RPMI7951 (cell line): ENCODE results near the gene TP53AIP1. TPM values are rescaled to one million over a fixed set of nuclear protein-coding genes. Genes with fewer than 3 reads are reported as not detected.
A peak's percentile ranks its signal among the peaks of the same experiment; 100 is the strongest.

ENCODE experiments used
- DNase-seq: peaks from one replicate; pipeline ENCODE4 v3.0.0-alpha.2; 2012; ENCODE audit warnings: low read depth
- total RNA-seq: library from RNA; depleted of rRNA; stranded (reverse); fragments of >200 nt; shearing (Covaris generic); gene quantifications from 2 replicates; pipeline ENCODE4 v1.2.3, GENCODE V29; 2014

TP53AIP1 gene
- total RNA-seq, 1 experiment from 2014 or later = not detected

- DNase-seq = no peak
These were observed 831 bp upstream of the TP53AIP1 start for GRCh38 chr11:128943428-128943976.

- DNase-seq = no peak
These were observed 429 bp downstream of the TP53AIP1 start for GRCh38 chr11:128942272-128942612.

GRCh38 chr11:128941573-128942271, 949 bp downstream of the TP53AIP1 start:
- DNase-seq = no peak

DNA sequence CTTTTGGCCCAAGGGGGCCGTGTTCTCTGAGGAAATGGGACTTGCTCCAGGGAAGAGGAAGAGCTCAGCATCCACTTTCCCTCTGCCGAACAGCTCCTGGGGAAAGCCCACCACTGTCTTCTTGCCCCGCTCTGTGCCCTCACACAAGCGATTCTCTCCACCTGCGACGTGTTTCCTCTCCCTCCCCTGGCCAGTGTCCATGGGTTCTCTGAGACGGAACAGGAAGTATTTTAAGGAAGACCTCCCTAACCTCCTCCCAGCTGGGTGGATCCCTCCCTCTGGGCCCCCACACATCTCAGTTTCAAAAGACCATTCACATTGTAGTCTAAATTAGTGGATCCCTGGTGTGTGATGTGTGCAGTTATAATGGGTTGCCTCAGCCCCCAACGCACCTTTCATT, 1.6 kb downstream of the TP53AIP1 start:
- no peak for DNase-seq

- DNase-seq = no peak
These were observed 2.1 kb downstream of the TP53AIP1 start for GRCh38 chr11:128940603-128941002.

GRCh38 chr11:128940156-128940555, 2.5 kb downstream of the TP53AIP1 start:
- DNase-seq = no peak

GRCh38 chr11:128939591-128939990, 3.1 kb downstream of the TP53AIP1 start:
- peak; percentile 41 for DNase-seq

GRCh38 chr11:128938156-128938885, 4.3 kb downstream of the TP53AIP1 start:
- no peak for DNase-seq

GRCh38 chr11:128937480-128937879, 5.2 kb downstream of the TP53AIP1 start:
- no peak for DNase-seq

GRCh38 chr11:128936606-128937251, 5.9 kb downstream of the TP53AIP1 start:
- DNase-seq = no peak

- no peak for DNase-seq
These were observed 7.7 kb downstream of the TP53AIP1 start for GRCh38 chr11:128934926-128935325.

- no peak for DNase-seq
These were observed 8.3 kb downstream of the TP53AIP1 start for GRCh38 chr11:128934351-128934750.

GRCh38 chr11:128933481-128934178, 9.0 kb downstream of the TP53AIP1 start:
- DNase-seq = peak; percentile 89

DNA sequence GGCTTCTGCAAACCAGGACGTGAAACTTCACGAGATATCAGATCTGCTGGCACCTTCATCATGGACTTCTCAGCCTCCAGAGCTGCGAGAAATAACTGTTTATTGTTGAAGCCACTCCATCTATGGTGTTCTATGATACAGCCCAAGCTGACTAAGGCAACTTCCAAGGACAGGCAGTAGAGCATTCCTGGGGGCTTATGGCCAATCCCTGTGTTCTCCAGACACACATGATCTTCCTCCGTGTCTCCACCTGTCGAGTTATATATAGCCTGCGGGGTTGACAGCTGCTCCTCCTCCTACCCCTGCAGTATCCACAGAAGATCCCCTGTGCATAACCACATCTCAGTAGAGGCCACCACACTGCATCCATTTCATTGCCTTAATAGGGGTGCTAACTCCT, 11.0 kb downstream of the TP53AIP1 start:
- DNase-seq = peak; percentile 39

DNA sequence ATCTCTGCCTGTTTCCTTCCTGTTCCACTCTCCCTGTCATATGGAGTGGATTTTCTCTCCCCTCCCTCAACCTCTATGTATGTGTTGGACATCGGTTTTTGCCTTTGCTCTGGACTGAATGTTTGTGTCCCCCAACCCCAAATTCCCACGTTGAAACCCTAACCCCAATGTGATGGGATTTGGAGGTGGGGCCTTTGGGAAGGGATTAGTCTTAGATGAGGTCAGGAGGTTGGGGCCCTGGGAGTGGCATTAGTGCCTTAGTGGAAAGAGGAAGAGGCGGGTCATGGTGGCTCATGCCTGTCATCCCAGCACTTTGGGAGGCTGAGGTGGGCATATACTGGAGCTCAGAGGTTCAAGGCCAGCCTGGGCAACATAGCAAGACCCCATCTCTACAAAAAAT, 11.6 kb downstream of the TP53AIP1 start:
- DNase-seq = no peak

- DNase-seq = peak; percentile 88
These were observed 12.7 kb downstream of the TP53AIP1 start for GRCh38 chr11:128929991-128930390.

GRCh38 chr11:128929468-128929867, 13.2 kb downstream of the TP53AIP1 start:
- DNase-seq = peak; percentile 20

DNA sequence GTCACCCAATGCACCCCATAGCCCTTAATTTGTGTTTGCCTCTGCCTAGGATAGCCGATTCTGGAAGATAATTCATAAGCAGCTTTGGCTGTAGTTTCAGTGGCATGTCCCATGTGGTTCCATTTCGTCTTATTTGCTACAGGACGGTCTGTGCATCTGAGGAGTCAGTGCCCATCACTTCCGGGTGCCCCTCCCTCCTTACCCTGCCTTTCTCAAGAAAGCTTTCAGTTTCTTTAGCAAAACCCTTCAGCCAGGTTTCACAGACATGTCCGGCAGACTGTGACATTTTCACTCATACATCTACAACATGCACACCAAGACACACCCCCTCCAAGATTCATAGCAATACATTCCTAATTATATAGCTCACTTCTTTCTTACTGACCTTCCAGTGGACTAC, 14.3 kb downstream of the TP53AIP1 start:
- DNase-seq = peak; percentile 37

GRCh38 chr11:128927683-128928336, 14.9 kb downstream of the TP53AIP1 start:
- no peak for DNase-seq

DNA sequence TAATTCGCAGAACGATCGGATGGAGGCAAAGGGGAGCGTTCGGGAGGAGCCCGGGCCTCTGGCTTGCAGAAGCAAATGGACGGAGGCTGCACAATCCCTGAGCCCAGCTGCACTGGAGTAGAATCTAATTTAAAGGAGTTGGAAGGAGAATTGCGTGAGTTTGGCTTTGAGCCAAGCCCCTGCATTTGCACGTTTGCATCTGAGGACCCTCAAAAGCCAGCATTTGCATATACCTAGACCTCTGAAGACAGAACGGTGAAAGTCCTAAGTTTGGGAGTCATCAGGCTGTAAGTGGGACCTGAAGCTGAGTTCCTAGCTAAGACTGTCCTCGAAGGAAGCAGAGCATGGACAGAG, 15.6 kb downstream of the TP53AIP1 start:
- no peak for DNase-seq

GRCh38 chr11:128926437-128927107, 16.1 kb downstream of the TP53AIP1 start:
- DNase-seq = no peak
